Right ventricle myocardium superior (tissue), 1 donor: ENCODE data around the gene ORM2. TPM values are rescaled to one million over a fixed set of nuclear protein-coding genes. Genes with fewer than 3 reads are reported as not detected.

Experiments
- ATAC-seq: fragments of 200-7000 bp; cut with Tn5 transposase; one replicate; pipeline ENCODE4 v1.9.1; 2020; ENCODE audit warnings: mild to moderate bottlenecking; ENCODE audit not compliant: poor library complexity
- DNase-seq: peaks from one replicate; pipeline ENCODE4 v3.0.0-alpha.2; 2020
- intact Hi-C: fragments of 100-400 bp; cut with DNase I; formaldehyde crosslinking; loops from one replicate; pipeline ENCODE4 v1.11.2; 2022
- total RNA-seq: library from RNA; stranded (reverse); fragmentation: NEBNext Ultra II Directional; extraction: Animal tissue kit (Norgen Biotek cat#: 25700); gene quantifications from one replicate; pipeline ENCODE4 v1.2.1, GENCODE V29; 2021
- donor health status: DM: no; HTN: yes; CAD: no; lungs with severe emphysema.

The ORM2 gene
- total RNA-seq, 1 donor from 2014 or later: not detected

DNA sequence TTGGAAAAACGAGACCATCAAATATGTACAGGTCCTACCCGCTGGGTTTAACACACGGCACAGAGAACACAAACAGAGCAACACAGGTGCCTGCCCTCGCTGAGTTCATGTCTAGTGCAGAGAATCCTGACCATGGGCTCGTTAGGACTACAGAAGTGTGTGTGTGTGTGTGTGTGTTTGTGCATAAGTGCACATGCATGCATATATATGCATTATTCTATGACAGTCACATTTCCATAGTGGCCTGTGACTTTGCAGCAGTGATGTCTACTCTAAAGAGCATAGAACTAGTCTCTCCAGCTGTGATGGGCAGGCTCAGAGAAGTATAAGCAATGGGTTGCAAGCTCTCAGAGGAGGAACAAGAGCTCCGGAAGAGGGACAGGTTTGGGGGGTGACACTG is 27.7 kb downstream of the ORM2 start:
- ATAC-seq: no peak
- intact Hi-C loops: no loop called here

DNA sequence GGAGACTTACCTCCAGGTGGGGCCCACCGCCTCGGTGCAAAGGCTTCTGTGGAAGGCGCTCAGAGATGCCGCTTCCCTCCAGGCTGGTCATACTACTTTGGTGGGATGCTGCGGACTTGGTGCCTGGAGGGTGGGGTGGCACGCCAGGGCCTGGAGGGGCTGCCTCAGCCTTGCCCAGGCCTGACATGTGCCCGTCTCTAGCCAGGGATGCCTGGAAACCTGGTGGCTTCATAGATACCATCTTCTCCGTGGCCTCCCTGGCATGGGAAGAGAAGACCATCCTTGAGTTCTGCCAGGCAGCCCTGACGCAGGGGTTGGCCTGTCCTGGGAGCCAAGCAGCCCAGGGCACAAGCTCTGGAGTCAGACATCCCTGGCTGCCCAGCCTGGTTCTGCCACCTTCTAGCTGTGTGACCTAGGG is 28.3 kb downstream of the ORM2 start:
- intact Hi-C loops: no loop called here
- ATAC-seq: no peak
- no peak for DNase-seq

More for the DNA sequence above, 27.7 kb downstream of the ORM2 start:
- no peak for DNase-seq

DNA sequence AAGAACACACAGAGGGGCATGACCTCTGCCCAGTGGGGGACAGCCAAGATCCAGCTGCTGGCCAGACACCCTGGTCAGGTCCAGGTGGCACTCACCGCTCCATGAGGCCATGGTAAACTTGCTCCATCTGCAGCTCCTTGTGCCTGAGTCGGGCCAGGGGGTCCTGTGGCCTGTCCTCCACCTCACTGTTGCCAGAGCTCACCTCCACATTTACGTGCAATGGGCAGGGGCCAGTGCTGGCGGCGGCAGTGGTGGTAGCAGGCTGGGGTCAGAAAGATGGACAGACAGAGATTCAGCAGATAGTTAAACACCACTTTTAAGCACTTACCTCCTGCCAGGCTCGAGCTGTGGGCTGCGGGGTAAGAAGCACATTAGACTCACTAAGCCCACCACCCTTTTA is 30.1 kb downstream of the ORM2 start:
- intact Hi-C loops: no loop called here

DNA sequence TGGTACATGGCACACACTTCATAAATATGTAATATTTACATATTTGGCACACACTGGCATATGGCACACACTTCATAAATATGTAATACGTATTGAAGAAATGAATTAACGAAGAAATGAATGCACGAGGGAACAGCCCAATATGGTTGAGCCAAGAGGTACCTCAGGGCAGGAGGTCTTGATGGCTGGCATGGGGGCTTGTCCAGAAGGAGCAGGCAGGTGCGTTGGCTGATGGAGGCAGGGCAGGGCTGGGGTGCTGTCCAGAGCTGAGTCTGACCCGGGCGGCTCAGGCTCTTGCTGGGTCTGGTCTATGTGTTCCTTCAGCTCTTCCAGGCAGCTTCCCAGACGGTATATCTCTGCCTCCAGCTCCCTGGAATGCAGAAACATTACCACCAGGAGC is 31.9 kb downstream of the ORM2 start:
- DNase-seq (no peak), ATAC-seq (no peak)
- intact Hi-C loops: no loop called here

More for the DNA sequence above, 30.1 kb downstream of the ORM2 start:
- DNase-seq (no peak), ATAC-seq (no peak)

DNA sequence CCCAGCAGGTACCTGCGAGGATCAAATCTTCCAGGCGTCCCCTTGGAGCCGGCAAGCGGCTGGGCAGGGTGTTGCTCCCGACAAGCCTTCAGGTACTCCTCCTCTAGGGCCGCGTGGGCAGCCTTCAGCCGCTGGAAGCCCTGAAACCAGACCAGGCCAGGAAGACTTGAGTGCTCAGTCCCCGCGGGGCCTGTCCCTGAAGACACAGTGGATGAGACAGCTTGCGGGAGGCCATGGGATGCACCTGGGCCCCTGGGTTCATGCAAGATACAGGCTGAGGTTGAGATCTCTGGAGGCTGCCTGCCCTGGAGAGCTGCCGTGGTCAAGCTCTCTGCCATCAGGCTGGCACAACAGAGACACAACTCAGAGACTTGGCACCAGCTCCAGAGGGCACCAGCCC is 32.7 kb downstream of the ORM2 start:
- DNase-seq: no peak
- ATAC-seq: no peak
- intact Hi-C loops: no loop called here

DNA sequence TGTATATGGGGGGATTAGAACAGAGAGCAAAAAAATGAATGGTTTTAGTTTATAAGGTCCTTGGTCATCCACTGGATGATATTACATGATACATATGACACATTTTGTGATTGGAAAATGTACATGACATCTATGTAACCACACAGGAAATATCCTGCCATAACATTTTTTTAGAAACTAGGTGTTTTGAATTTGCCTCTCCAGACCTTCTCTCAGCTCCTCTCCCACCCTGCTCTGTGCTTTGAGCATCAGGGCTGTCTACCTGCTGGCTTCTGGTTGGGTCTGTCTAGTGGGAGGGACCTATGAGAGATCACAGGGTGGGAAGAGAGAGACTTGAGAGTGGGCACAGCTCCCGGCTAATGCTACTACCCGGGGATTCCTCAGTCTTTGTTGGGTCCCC is 33.8 kb downstream of the ORM2 start:
- ATAC-seq (no peak), DNase-seq (no peak)
- intact Hi-C loops: no loop called here

DNA sequence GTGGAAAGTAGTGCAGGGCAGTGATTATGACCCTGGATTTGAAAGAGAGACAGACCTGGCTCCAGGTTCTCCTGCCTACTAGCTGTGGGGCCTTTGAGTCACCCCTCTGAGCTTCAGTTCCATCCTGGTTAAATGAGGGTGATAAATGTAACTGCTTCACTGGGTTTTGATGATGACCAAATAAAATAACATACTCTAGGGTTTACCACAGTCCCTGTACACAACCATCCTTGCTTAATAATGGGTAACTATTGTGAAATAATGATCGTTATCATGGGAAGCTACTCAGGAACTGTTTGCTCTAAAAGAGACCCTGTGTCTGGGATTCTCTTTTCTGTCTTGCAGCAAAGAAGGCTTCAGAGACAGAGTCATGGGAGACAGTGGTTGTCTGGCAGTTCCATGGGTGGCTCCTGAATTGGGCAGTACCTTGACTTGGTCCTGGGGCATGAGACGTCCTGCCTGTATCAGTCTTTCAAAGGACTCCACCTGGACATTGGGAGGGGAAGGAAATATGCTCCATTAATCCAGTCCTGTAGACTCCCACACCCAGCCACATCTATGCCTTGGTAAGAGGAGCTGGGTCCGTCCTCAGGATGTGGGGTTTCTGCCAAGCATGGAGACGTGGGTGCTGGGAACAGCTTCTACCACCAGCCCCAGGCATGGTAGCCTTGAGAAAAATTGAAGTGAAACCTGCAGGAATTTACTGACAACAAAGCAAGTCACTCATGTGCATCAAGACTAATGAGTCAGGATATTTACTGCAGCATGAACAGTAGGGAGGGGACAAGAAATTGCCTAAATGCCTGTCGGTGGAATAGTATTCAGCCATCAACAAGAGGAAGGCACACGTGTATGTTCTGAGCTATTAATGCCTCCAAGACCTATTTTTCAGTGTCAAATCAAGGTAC is 34.7 kb downstream of the ORM2 start:
- intact Hi-C loops: no loop called here
- no peak for DNase-seq
- no peak for ATAC-seq

DNA sequence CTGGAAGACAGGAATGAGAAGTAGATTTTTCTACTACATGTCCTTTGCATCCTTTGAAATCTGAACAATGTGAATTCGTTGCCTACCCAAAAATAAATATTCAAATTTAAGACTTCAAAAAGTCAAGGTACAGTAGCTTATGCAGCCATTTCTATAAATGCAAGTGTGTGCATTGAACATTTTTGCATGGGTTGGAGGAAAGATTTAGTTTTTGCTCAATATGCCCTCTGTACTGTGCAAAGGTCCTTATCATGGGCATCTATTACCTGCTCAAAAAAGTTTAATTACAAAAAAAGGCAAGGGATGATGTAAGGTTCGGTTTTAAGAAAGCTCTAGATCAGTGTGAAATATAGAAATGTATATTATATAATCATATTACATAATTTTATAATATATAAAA is 35.5 kb downstream of the ORM2 start:
- intact Hi-C loops: no loop called here
- ATAC-seq (no peak), DNase-seq (no peak)

DNA sequence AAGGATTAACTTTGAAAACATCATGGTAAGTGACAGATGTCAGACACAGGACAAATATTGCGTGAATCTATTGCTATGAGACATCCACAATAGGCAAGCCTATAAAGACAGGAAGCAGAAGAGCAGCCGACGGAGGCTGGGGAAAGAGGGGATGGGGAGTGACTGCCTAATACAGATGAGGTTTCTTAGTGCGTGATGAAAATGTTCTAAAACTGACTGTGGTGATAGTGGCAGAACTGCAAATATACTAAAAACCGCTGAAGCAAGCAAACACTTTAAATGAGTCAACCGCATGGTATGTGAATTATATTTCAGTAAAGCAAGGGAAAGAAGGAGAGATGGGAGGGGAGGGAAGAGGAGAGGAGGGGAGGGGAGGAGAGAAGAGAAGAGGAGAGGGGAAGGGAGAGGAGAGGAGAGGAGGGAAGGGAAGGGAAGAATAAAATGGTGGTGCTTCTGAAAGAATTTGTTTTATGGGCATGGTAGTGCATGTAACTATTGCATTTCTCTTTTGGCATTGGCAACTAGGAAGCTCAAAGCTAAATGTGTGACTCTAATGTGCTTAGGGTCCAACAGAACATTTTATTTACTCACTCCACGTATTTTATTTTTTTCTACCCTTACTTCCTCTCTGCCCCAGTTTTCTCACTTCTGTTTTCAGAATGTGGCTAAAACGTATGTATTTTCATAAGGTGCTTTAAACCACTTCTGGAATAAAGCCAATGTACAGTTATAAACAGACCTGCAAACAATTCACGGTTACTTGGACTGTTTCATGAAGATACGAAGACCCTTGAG is 36.9 kb downstream of the ORM2 start:
- intact Hi-C loops: no loop called here
- ATAC-seq: no peak

DNA sequence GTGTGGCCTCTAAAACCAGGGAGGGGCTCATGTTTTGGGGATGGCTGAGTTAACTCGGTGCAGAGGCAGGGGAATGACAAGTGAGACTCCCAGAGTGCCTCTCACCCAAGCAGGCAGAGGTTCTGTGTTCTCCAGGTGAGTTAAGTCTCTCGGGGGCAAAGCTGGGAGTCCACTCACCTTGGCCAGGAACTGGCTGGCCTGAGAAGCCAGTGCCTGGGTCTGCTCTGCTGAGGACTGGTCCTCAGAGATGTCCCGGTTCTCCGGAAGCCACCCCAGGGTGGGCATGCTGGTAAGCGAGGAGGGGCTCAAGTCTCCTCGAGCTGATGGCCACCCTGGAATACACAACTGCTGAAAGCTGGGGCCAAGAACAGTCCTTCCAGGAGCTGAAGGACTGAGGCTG is 37.7 kb downstream of the ORM2 start:
- DNase-seq: no peak
- intact Hi-C loops: no loop called here
- no peak for ATAC-seq

More for the DNA sequence above, 36.9 kb downstream of the ORM2 start:
- no peak for DNase-seq

DNA sequence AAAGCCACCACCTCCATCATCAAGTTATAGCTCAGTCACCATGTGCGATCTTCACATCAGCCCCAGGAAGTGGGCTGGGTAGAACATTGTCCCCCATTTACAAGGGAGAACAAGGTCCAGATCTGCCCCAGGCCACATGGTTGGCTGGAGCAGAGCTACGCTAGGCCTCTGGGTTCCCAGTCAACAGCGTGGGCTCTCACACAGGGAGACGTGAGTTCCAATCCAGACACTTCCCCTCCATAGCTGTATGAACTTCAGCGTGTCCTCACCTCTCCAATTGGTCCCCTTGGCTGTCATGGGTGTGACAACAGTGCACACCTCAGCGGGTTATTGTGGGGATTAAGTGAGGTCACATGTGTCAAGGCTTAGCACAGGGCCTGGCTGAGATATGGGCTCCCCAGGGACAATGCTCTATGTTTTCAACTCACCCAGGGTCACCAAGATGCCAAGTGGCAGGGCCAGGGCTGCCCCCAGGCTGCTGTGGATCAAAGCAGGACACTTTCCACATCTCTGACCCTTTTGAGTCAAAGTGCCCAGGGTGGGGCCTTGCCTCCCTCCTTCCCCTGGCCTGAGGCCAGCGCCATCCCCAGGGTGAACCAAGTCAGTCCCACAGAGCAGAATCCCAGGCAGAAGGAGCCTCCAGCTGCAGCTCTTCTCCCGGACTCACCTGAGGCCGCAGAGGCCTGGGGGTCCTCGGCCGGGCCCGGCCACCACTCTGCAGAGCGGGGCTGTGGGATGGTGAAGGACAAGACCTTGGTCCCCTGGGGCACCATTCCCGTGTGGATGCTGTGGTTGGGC is 38.3 kb downstream of the ORM2 start:
- no peak for DNase-seq
- no peak for ATAC-seq
- intact Hi-C loops: no loop called here

DNA sequence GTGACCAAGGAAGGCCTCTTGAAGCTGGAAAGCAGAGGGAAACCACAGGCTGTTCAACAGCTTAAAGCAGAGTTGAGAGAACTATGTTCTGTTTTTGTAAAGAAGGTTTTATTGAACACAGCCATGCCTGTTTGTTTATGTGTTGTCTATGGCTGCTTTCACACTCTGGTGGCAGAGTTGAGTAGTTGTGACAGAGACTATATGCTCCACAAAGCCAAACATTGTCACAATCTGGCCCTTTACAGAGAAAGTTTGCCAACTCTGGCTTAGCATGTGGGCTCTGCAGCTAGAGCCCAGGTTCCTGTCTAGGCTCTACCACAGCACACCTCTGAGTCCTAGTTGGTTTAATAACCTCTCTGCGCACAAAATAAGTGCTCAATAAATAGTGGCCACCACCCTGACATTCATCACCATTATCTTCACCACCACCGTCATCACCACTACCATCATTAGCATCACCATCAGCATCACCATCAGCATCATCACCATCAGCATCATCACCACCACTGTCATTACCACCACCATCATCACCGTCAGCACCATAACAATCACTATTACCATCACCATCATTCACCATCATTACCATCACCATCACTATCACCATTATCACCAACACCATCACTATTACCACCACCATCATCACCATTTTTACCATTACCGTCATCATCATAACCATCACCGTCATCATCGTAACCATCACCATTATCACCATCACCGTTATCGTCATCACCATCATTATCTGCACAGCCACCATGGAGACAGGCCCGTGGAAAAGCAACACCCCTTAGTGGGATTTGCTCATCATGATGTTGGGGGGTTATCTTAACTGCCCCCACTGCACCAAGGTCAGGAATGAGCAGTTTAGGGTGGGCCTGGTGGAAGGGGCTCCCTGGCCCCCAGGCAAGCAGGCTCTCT is 39.8 kb downstream of the ORM2 start:
- intact Hi-C loops: no loop called here
- DNase-seq (no peak), ATAC-seq (no peak)

DNA sequence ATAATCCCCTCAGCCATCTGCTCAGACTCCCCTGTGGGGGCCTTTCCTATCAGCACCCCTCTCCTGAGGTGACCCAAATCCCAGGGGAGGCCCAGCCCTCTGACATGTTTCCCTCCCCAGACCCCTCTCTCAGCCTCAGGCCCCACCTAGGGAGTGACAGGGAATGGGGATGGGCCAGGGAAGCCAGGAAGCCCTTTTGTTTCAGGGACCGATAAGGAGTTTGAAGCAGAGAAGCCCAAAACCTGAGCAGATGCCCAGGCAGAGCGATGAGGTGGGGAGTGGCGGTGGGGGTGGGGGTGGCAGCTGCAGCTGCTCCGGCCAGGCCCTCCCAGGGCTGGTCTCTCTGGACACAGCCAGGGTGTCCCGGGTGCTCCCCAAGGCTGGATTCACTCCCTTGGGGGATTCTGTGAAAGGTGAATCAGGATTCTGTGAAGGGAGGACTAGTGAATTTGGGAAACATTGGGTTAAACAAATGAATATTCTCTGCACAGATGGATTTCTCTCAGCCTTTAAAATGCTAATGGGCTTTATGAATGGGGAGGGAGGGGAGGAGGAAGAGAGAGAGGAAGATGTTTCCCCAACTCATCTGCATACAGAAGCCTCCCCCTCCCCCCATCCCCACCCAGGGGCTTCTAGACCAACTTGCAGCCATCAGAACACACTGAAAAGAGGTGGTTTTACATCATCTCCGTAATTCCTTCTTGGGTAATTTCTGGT is 40.7 kb downstream of the ORM2 start:
- ATAC-seq (no peak), DNase-seq (no peak)
- intact Hi-C loops: no loop called here

DNA sequence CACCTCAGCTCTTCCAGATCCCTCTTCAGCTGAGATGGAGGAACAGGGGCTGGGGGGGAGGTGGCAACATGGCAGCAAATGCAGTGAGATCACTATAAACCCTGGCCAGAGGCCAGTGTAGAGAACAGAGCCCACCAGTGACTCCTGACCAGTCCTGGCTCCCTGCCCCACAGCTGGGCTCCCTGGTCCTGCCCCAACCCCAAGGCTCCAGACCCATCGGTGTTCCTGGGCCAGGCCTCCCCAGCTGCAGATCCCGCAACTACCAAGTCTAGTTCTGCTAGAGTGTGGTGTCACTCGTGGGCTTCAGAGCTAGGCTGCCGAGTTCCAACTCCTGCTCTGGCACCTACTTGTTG is 41.3 kb downstream of the ORM2 start:
- intact Hi-C loops: no loop called here
- ATAC-seq (no peak), DNase-seq (no peak)

DNA sequence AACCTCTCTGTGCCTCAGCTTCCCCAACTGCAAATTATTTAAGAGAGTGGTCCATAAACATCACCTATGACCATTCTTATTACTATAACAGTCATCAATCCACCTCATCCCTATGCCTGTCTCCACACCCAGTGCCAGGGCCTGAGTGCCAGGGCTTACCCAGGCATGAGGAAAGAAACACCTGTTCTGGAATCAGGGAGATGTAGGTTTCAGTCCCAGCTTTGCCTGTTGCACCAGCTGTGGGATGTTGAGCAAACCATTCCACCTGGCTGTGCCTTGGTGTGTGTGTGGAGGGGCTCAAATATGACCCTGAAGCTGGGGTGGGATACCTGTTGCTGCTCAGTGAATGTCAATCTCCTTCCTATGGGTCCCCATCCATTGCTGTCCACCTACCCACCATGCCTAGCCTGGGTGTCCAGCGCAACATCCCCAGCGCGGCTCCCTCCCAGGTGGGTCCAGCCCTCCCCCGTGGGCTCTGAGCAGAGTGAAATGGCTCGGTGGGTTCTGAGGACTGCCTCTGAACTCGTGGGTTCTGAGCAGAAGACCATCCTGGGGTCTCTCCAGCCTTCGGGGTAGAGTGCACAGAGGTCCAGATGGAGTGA is 41.8 kb downstream of the ORM2 start:
- intact Hi-C loops: no loop called here
- ATAC-seq (no peak), DNase-seq (no peak)

DNA sequence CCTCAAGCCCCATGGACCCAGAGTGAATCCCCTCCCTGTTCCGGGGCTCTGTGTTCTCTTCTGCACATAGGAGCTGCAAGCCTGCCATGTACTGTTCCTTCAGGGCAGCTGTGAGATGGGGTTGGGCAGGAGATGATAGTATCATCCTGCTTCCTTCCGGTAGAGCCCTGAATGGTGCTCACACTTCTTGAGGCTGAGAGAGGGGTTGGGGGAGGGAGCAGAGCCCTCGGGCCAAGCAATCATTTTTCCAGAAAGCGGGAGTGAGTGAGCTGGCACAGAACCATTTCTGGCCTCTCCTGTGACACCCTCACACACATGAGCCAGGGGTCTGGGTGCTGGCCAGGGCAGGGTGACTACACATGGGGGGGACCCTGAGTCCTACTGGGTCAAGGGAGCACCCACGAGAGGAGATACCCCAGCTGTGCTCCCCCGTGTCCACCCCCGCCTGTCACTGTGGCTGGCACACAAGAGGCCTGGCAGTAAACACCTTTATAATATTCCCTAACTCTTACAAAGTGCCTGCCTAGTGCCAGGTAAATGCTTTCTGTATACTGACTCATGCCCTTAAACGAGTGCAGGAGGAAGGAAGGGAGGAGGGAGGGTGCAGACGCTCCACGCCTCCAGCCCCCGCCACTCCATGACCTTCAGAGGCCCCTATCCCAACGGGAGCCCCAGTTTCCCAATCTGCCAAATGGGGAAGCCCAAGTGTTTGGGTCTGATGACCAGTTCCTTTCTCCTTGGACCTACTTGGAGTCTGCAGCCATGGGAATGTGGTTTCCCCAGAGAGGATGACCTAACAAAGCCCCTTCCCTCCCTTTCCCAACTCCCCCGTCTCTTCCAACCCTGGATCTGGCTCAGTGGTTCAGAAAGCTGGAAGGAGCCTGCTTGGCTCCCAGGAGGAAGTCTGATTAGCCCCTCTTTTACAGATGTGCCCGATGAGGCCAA is 42.6 kb downstream of the ORM2 start:
- no peak for DNase-seq
- peak; percentile 46 for ATAC-seq
- intact Hi-C loops: no loop called here
